HepG2 (cell line): ENCODE measurements around the gene MAP3K14.

Experiments used
- BORCS8-MEF2B ChIP-seq: sonication (generic); formaldehyde crosslinking; IDR thresholded peaks from 2 replicates; pipeline ENCODE4 v1.8.0; 2022; ENCODE audit warnings: mild to moderate bottlenecking, missing genetic modification reagents
- EHMT2 ChIP-seq: fragments of 200-600 bp; sonication (generic); IDR thresholded peaks from 2 replicates; pipeline ENCODE4 v1.7.0; 2017; ENCODE audit warnings: antibody characterized with exemption, low read depth, low read length, borderline replicate concordance
- FOXJ3 ChIP-seq: sonication (generic); formaldehyde crosslinking; IDR thresholded peaks from 2 replicates; pipeline ENCODE4 v1.4.0; 2020; ENCODE audit warnings: missing genetic modification reagents, mild to moderate bottlenecking, borderline replicate concordance
- NR2F1 ChIP-seq, 2 experiments: fragments of 450-650 bp in 1 of 2; formaldehyde crosslinking in 1 of 2; IDR thresholded peaks; 2 replicates each; pipeline versions ENCODE4 v1.5.0 to v1.6.1; 2016 to 2020; ENCODE audit warnings: mild to moderate bottlenecking in 1 of 2, missing compliant biosample characterization in 1 of 2, missing genetic modification reagents in 1 of 2, moderate library complexity in 1 of 2
- ZNF253 ChIP-seq: sonication (generic); formaldehyde crosslinking; IDR thresholded peaks from 2 replicates; pipeline ENCODE4 v1.8.0; 2022; ENCODE audit warnings: mild to moderate bottlenecking, missing genetic modification reagents, borderline replicate concordance
- TF ChIP-seq, protein P1 (sequence below): sonication (generic); formaldehyde crosslinking; conservative IDR thresholded peaks from 2 replicates; pipeline ENCODE4 v1.4.0; 2020; ENCODE audit warnings: missing genetic modification reagents

DNA sequence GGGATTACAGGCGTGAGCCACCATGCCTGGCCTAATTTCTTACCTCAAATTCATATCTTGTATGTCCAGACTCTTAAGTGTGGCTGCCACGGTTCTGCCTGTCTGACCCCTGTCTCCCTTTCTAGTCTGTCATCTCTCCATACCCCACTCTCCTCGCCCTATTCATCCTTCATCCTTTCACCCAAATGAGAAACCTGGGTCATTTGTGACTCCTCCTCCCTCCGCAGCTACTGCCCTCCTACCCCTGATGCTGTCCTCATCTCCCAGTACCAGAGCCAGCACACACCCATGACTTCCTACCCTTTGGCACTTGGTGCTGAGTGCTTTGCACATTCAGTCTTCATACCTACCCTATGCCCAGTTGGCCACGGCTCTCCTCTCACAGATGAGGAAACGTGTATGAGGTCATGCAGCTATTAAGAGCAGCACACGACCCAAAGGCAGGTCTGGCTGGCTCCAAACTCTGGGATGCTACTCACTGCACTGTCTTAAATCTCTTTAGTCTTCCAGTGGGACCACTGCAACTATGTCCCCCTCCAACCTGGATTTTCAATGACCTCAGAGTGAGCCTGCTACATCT is 56.5 kb downstream of the MAP3K14 start:
- no peak for TF ChIP-seq FOXJ3 (CRISPR knock-in tag)
- TF ChIP-seq ZNF253: no peak
- no peak for TF ChIP-seq BORCS8-MEF2B (CRISPR knock-in tag)
- TF ChIP-seq EHMT2: no peak
- TF ChIP-seq, protein P1, sequence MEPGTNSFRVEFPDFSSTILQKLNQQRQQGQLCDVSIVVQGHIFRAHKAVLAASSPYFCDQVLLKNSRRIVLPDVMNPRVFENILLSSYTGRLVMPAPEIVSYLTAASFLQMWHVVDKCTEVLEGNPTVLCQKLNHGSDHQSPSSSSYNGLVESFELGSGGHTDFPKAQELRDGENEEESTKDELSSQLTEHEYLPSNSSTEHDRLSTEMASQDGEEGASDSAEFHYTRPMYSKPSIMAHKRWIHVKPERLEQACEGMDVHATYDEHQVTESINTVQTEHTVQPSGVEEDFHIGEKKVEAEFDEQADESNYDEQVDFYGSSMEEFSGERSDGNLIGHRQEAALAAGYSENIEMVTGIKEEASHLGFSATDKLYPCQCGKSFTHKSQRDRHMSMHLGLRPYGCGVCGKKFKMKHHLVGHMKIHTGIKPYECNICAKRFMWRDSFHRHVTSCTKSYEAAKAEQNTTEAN (CRISPR knock-in tag): no peak
- TF ChIP-seq NR2F1 (CRISPR knock-in tag; IDR thresholded peaks at IDR 0.05): no peak
